Measurements from ENCODE around the gene CASZ1.

CASZ1 gene

GRCh38 chr1:10818262-10819197 is 22.1 kb upstream of the CASZ1 start:
- no peaks in the 10 kb centered on the region for H3K36me3 ChIP-seq (ENCODE audit: low read depth)
- no peak for DNase-seq (ENCODE audit: low spot score)
- H3K27me3 ChIP-seq (ENCODE audit: insufficient read depth, poor library complexity, severe bottlenecking) = no peaks in the 10 kb centered on the region
- H3K4me3 ChIP-seq (ENCODE audit: severe bottlenecking) = no peak overlapping the region
- no peaks in the 10 kb centered on the region for H3K9me3 ChIP-seq (ENCODE audit: severe bottlenecking)
- H3K4me1 ChIP-seq (ENCODE audit: insufficient read depth, poor library complexity, severe bottlenecking) = peaks cover 12% of the 10 kb centered on the region
- peak; percentile 68 for ATAC-seq (ENCODE audit: low read depth)
- no peak for TF ChIP-seq CTCF (IDR thresholded peaks at IDR 0.05; ENCODE audit: poor library complexity, severe bottlenecking)
- peak overlapping the region; percentile 5 for H3K27ac ChIP-seq (ENCODE audit: poor library complexity, severe bottlenecking)

- DNase-seq (ENCODE audit: low spot score) = no peak
- H3K4me1 ChIP-seq (ENCODE audit: insufficient read depth, poor library complexity, severe bottlenecking) = peaks cover 12% of the 10 kb centered on the region
- H3K27ac ChIP-seq (ENCODE audit: poor library complexity, severe bottlenecking) = no peak overlapping the region
- H3K27me3 ChIP-seq (ENCODE audit: insufficient read depth, poor library complexity, severe bottlenecking) = no peaks in the 10 kb centered on the region
- H3K36me3 ChIP-seq (ENCODE audit: low read depth) = no peaks in the 10 kb centered on the region
- no peak for ATAC-seq (ENCODE audit: low read depth)
- H3K9me3 ChIP-seq (ENCODE audit: severe bottlenecking) = no peaks in the 10 kb centered on the region
- TF ChIP-seq CTCF (IDR thresholded peaks at IDR 0.05; ENCODE audit: poor library complexity, severe bottlenecking) = no peak
- H3K4me3 ChIP-seq (ENCODE audit: severe bottlenecking) = no peak overlapping the region
Measured at GRCh38 chr1:10816743-10817369, 20.4 kb upstream of the CASZ1 start.

- Histone ChIP-seq H3K4me3 (ENCODE audit: severe bottlenecking) (no peak overlapping the region), H3K27me3 (ENCODE audit: insufficient read depth, poor library complexity, severe bottlenecking) (no peaks in the 10 kb centered on the region), H3K9me3 (ENCODE audit: severe bottlenecking) (no peaks in the 10 kb centered on the region), H3K4me1 (ENCODE audit: insufficient read depth, poor library complexity, severe bottlenecking) (peaks cover 12% of the 10 kb centered on the region), H3K36me3 (ENCODE audit: low read depth) (no peaks in the 10 kb centered on the region), H3K27ac (ENCODE audit: poor library complexity, severe bottlenecking) (no peak overlapping the region)
- no peak for TF ChIP-seq CTCF (IDR thresholded peaks at IDR 0.05; ENCODE audit: poor library complexity, severe bottlenecking)
- no peak for ATAC-seq (ENCODE audit: low read depth)
- no peak for DNase-seq (ENCODE audit: low spot score)
Measured at GRCh38 chr1:10816233-10816632, 19.8 kb upstream of the CASZ1 start.

GRCh38 chr1:10815858-10816195 is 19.4 kb upstream of the CASZ1 start:
- no peak overlapping the region for H3K4me3 ChIP-seq (ENCODE audit: severe bottlenecking)
- H3K27ac ChIP-seq (ENCODE audit: poor library complexity, severe bottlenecking) = no peak overlapping the region
- H3K36me3 ChIP-seq (ENCODE audit: low read depth) = no peaks in the 10 kb centered on the region
- ATAC-seq (ENCODE audit: low read depth) (no peak), DNase-seq (ENCODE audit: low spot score) (no peak)
- peaks cover 12% of the 10 kb centered on the region for H3K4me1 ChIP-seq (ENCODE audit: insufficient read depth, poor library complexity, severe bottlenecking)
- H3K9me3 ChIP-seq (ENCODE audit: severe bottlenecking) = no peaks in the 10 kb centered on the region
- no peaks in the 10 kb centered on the region for H3K27me3 ChIP-seq (ENCODE audit: insufficient read depth, poor library complexity, severe bottlenecking)
- no peak for TF ChIP-seq CTCF (IDR thresholded peaks at IDR 0.05; ENCODE audit: poor library complexity, severe bottlenecking)
